SW480 (cell line): ENCODE measurements around the gene NTPCR.

Experiments
- DNase-seq: peaks from one replicate; pipeline ENCODE4 v3.0.0-alpha.2; 2016; ENCODE audit warnings: low spot score

NTPCR gene

GRCh38 chr1:233010146-233010545 is 59.7 kb downstream of the NTPCR start:
- DNase-seq = no peak

DNA sequence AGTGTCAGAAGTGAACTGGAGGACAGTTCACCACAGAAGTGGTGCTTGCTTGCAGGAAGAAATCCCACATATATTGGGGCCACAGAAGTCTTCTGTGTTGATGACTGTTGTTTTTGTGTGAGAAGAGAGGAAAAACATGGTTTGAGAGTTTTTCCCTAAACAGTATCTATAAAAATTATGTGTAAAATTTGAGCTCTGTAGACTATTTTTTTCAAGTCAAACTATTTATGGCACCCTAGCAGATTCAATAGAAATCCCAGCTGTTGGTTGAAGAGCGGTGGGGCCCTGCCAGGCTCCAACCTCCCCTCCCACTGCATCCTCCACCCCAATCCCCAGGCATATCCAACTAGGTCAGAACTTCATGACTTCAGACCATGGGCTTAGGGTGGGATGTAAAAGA is 61.6 kb downstream of the NTPCR start:
- DNase-seq = no peak

- DNase-seq = no peak
These were observed 65.6 kb downstream of the NTPCR start for GRCh38 chr1:233015965-233016364.

- DNase-seq = no peak
These were observed 66.4 kb downstream of the NTPCR start for GRCh38 chr1:233016798-233017197.

DNA sequence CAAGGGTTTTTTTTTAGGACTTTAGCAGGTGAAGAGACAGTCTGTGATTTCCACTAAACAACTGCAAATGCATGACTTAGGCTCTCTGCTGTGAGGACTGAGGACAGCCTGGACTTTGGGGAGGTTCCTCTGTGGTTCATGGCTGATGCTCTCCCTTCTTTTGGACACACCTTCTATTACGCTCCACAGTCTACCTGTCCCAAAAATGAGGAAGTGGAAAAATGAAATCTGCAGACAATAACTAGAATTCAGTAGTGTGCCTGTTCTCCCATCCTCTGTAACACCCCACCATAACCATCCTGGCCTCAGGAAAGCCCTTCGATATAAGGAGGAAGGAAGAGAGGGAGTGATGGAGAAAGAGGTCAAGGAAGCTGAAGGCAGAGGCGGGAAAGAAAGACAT is 68.7 kb downstream of the NTPCR start:
- DNase-seq = no peak

DNA sequence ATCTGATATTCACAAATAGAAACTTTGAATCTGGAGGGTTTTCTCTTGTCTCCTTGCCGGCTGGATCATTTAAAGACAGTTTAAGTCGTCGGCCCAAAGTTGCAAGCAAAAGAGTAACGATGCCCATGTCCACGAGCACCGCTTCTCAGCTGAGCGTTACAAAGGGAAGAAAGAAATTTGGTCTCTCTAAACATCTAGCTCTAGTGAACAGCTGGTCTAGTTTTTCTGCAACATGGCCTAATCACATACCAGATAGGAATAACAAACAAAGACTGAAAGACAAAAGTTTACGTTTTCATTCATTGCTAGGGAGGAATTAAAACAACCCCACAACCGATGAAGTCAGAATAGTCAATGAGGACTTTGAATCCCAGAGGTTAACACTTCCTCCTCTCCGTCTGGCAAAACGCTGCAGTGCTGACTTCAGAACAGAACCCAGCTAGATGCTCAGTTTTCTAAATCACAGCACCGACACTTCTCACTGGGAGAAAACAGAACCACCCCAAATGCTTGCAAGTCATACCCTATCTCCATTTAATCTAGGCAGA is 69.4 kb downstream of the NTPCR start:
- DNase-seq = no peak

GRCh38 chr1:233020426-233020825 is 70.0 kb downstream of the NTPCR start:
- no peak for DNase-seq

- DNase-seq = no peak
These were observed 71.8 kb downstream of the NTPCR start for GRCh38 chr1:233022246-233022645.

- DNase-seq = no peak
These were observed 73.8 kb downstream of the NTPCR start for GRCh38 chr1:233024199-233024598.

DNA sequence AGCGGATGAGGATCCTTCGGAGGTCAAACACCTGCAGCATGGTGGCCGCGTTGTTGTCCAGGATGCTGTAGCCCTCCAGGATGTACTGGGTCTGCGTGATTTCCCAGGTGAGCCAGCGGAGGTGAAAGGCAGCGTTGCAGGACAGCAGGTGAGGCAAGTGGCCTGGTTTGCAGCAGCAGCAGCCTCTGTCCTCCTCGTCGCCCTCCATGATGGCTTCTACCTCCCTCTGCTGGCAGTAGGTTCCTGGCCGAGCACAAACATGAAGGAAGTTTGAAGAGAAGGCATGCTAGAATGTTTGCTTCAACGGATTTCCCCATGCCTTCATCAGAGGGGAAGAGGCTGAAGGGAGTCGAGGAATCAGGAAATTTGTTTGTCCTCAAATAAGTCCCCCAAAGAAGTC is 74.7 kb downstream of the NTPCR start:
- no peak for DNase-seq

GRCh38 chr1:233025567-233025966 is 75.2 kb downstream of the NTPCR start:
- no peak for DNase-seq

DNA sequence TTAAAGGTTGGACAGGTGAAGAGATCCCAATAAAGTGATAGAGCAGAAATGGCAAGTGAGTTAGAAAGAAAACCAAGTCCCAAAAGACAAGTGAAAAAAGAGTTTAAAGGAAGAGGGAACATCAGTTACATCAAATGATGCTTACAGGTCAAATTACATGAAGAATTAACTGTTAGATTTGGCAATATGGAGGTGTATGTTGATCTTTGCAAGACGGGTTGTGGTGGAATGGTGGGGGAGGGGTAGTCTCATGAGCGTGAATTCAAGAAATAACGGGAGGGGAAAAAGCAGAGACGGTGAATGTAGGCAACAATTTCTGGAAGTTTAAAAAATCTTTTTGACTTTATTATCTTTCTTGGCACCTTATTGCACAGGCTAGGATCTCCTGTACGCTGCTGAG is 76.6 kb downstream of the NTPCR start:
- DNase-seq = no peak

DNA sequence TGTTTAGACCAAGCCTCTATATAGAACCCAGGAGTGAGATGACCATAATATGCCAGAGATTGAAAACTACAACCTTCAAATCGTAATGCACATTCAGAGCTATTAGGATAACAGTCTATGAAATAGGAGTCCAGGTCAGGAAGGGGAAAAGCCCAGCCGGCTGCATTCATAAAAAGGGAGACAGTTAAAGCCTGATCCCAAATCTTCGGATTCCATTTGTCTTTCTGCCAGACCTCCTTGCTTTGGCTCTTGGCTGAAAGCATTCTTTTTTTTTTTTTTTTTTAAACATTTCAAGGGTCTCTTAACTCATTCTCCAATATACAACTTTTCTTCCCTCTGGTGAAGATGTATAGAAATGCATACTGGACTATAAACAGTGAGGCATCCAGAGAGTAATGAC is 81.1 kb downstream of the NTPCR start:
- DNase-seq = no peak

GRCh38 chr1:233032916-233033315 is 82.5 kb downstream of the NTPCR start:
- no peak for DNase-seq

DNA sequence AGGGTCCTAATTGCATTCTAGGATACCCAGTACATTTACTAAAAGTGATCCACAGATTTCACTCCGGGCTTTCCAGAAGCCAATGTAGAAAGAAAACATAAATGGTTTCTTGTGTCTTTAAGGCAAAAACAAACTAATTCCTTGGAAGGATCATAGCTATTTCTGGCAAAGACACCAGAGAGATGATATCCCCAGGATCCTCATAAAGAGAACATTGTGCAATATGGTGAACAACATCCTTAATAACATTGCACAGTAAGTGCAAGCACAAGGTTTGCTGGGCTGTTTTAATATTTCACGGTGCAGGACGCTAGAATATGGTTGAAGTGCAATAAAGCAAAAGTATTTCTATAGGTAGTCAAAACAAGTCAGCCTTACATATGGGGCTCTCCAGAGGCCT is 83.0 kb downstream of the NTPCR start:
- DNase-seq = no peak
